IPS-15b (cell line): ENCODE data around the gene FRG2B.
"Not testable (repeated sequence)": the region's sequence is repeated elsewhere in the genome, so short reads cannot be mapped to it uniquely, and the experiment has no call there.

Source experiments
- H3K27me3 ChIP-seq: one replicate; pipeline ENCODE4 v1.6.1; 2013; ENCODE audit warnings: low read length; ENCODE audit not compliant: control insufficient read depth, insufficient read depth
- H3K36me3 ChIP-seq: one replicate; pipeline ENCODE4 v1.6.1; 2013; ENCODE audit warnings: low read length; ENCODE audit not compliant: control insufficient read depth, insufficient read depth
- H3K4me1 ChIP-seq: one replicate; pipeline ENCODE4 v1.6.1; 2013; ENCODE audit warnings: mild to moderate bottlenecking, low read length; ENCODE audit not compliant: control insufficient read depth, insufficient read depth
- H3K4me3 ChIP-seq: one replicate; pipeline ENCODE4 v1.5.1; 2013; ENCODE audit warnings: low read depth, low read length
- H3K9ac ChIP-seq: one replicate; pipeline ENCODE4 v1.6.1; 2013; ENCODE audit warnings: low read depth, mild to moderate bottlenecking, low read length
- H3K9me3 ChIP-seq: one replicate; pipeline ENCODE4 v1.6.1; 2013; ENCODE audit warnings: mild to moderate bottlenecking, low read length; ENCODE audit not compliant: control insufficient read depth, insufficient read depth

FRG2B gene

DNA sequence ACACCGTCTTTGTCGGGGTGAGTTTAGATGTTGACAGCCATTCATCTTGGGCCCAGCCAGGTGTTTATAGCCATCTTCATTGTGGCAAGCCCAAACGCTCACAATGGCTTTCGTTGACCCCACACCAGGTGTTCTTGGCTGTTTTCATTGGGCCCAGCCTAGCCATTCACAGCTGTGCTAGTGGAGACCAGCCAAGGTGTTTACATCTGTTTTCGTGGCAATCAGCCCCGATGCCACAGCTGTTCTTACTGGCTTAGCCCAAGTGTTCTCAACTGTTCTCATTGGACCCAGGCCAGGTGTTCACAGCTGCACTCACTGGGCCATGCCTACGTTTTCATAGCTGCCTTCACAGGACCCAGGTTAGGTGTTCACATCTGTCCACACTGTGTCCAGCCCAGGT, 7.7 kb downstream of the FRG2B start:
- peaks cover 44% of the 10 kb centered on the region for H3K9me3 ChIP-seq
- no peaks in the 10 kb centered on the region for H3K4me1 ChIP-seq
- H3K9ac ChIP-seq: no peak overlapping the region
- no peak overlapping the region for H3K4me3 ChIP-seq
- peaks cover 2% of the 10 kb centered on the region for H3K36me3 ChIP-seq
- H3K27me3 ChIP-seq: no peaks in the 10 kb centered on the region

DNA sequence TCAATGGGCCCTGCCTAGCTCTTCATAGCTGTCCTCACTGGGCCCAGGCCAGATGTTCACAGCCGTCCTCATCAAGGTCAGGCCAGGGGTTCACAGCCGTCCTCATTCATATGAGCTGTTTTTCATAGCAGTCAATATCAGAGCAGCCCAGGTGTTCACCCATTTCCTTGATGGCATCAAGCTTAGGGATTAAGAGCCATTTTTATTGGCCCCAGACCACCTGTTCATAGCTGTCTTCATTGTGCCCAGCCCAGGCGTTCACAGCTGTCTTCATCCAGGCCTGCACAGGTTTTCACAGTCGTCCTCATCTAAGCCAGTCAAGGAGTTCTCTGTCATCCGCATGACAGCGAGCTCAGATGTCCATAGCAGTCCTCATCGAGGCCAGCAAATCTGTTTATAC, 9.4 kb downstream of the FRG2B start:
- no peaks in the 10 kb centered on the region for H3K27me3 ChIP-seq
- H3K36me3 ChIP-seq: peaks cover 2% of the 10 kb centered on the region
- no peak overlapping the region for H3K4me3 ChIP-seq
- H3K9ac ChIP-seq: no peak overlapping the region
- peaks cover 48% of the 10 kb centered on the region for H3K9me3 ChIP-seq
- no peaks in the 10 kb centered on the region for H3K4me1 ChIP-seq

DNA sequence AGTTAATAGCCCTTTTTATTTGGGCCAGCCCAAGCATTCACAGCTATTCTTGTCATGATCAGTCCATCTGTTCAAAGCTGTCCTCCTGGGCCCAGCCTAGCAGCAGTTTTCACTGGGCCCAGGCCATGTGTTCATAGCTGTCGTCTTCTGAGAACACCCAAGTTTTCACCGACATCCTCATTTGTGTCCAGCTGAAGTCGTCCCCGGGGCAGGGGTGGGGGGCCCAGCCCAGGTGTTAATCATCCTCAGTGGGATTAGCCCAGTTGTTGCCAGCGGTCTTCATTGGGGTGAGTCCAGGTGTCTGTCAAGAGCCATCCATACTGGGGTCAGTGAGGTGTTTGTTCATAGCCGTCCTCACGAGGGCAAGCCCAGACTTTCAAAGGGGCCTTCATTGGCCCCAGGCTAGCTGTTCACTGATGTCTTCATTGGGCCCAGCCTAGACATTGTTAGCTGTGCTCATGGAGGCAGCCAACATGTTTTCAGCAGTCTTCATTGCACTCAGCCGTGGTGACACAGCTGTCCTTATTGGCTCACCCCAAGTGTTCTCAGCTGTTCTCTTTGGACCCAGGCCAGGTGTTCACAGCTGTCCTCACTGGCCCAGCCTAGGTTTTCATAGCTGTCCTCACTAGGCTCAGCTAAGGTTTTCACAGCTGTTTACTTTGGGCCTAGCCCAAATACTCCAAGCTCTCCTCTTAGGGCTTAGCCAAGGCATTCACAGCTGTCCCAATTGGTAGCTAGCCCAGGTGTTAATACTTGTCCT, 10.0 kb downstream of the FRG2B start:
- peaks cover 49% of the 10 kb centered on the region for H3K9me3 ChIP-seq
- peaks cover 2% of the 10 kb centered on the region for H3K36me3 ChIP-seq
- no peaks in the 10 kb centered on the region for H3K27me3 ChIP-seq
- H3K4me1 ChIP-seq: no peaks in the 10 kb centered on the region
- no peak overlapping the region for H3K4me3 ChIP-seq
- no peak overlapping the region for H3K9ac ChIP-seq

DNA sequence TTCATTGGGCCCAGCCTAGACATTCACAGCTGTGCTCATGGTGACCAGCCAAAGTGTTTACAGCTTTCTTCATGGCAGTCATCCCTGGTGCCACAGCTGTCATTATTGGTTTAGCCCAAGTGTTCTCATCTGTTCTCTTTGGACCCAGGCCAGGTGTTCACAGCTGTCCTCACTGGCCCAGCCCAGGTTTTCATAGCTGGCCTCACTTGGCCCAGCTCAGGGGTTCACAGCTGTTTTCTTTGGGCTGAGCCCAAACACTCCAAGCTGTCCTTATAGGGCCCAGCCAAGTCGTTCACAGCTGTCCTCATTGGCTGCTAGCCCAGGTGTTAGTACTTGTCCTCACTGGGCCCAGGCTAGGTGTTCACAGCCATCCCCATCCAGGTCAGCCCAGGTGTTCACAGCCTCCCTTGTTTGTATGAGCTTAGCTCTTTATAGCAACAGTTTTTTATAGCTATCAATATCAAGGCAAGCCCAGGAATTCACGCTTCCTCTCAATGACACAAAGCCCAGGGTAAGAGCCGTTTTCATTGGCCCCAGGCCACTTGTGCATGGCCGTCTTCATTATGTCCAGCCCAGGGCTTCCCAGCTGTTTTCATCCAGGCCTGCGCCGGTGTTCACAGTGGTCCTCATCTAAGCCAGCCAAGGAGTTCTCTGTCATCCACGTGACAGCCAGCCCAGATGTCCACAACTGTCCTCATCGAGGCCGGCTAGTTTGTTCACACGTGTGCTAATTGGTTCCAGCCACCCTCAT, 11.6 kb downstream of the FRG2B start:
- Histone ChIP-seq H3K36me3 (peaks cover 2% of the 10 kb centered on the region), H3K4me3 (no peak overlapping the region), H3K9ac (no peak overlapping the region), H3K4me1 (no peaks in the 10 kb centered on the region), H3K27me3 (no peaks in the 10 kb centered on the region), H3K9me3 (peaks cover 40% of the 10 kb centered on the region)

DNA sequence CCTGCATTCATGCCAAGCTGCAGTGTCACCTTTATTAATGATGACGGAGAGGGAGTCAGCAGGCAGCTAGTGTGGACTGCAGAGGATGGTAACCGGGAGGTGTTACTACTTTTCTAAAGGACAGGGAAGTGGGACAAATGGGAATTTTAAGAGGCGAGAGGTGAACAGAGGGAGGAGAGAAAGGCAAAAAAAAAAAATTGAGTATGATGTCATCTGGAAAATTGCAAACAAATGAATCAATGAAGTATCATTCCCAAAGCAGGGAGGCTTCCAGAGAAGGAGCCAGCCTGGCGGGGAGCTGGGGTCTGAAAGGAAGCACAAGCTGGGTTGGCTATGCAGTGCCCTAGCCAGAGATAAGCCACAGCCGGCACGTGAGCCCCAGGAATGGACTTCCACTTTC, 12.9 kb downstream of the FRG2B start:
- Histone ChIP-seq H3K4me3 (no peak overlapping the region), H3K9me3 (peaks cover 27% of the 10 kb centered on the region), H3K27me3 (no peaks in the 10 kb centered on the region), H3K4me1 (no peaks in the 10 kb centered on the region), H3K36me3 (no peaks in the 10 kb centered on the region), H3K9ac (no peak overlapping the region)

DNA sequence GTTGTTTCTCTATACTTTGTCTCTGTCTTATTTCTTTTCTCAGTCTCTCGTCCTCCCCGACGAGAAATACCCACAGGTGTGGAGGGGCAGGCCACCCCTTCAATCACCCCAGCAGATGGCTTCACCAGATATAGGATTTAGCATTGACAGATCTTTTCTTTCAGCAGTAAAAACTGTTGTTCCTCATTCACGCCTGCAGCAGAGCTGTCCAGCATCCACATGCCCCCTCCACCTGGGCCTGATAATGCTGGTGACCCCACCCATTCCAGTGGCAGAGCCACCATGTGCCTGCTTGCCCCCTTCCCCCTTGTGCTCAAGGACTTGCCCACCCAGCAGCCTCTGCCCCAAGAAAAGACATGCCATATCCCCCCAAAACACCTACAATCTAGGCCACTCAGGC, 15.5 kb downstream of the FRG2B start:
- Histone ChIP-seq H3K27me3 (no peaks in the 10 kb centered on the region), H3K9me3 (peaks cover 20% of the 10 kb centered on the region), H3K4me3 (no peak overlapping the region), H3K9ac (no peak overlapping the region), H3K36me3 (no peaks in the 10 kb centered on the region), H3K4me1 (no peaks in the 10 kb centered on the region)

DNA sequence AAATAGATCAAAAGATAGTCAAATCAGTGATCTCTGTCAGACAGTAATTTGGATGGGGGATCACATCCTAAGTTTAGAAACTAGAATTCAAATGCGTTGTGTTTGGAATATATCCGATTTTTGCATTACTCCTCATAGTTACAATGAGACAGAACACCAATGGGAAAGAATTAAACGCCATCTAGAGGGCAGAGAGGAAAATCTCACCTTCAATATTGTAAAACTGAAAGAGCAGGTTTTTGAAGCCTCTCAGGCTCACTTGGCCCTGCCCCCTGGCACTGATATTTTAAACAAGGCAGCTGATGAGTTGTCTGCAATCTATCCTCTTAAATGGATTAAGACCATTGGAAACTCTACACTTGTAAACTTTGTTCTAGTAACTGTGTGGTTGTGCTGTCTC, 17.7 kb downstream of the FRG2B start:
- H3K9ac ChIP-seq: no peak overlapping the region
- H3K9me3 ChIP-seq: peaks cover 17% of the 10 kb centered on the region
- H3K36me3 ChIP-seq: no peaks in the 10 kb centered on the region
- no peak overlapping the region for H3K4me3 ChIP-seq
- H3K27me3 ChIP-seq: no peaks in the 10 kb centered on the region
- H3K4me1 ChIP-seq: no peaks in the 10 kb centered on the region

DNA sequence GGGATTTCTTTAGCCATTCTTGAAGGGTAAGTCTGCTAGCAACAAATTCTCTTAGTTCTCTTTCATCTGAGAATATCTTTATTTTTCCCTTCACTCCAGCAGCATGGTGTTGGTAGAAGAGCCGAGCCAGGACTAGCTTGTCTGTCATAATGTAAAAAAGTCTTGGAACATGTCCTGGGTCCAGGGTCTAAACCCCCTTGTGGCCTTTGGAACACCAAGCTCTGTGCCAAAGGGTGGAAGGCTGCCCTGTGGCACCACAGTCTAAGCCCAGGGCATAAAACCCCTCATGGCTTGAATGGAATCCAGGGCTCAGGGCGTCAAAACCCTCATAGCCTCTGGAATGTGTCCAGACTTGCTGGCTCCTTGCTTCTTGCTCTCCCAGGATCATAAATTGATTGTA, 23.2 kb downstream of the FRG2B start:
- not testable (repeated sequence) for H3K4me3 ChIP-seq, H3K4me1 ChIP-seq, H3K36me3 ChIP-seq, H3K9ac ChIP-seq, H3K27me3 ChIP-seq
- peaks cover 28% of the 10 kb centered on the region for H3K9me3 ChIP-seq

DNA sequence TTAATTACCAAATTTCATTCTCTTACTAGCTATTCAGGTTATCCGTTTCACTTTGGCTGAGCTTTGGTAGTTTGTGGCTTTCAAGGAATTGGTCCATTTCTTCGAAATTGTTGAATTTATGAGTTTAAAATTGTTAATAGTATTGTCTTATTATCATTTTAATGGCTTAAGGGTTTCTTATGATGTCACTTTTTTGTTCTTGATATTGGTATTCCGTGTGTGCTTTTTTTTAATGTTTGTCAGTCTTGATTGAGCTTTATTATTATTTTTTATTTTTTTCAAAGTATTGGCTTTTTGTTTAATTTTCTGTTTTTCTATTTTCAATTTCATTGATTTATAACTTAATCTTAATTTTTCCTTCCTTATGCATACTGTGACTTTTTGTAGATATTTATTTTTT, 25.9 kb downstream of the FRG2B start:
- no peaks in the 10 kb centered on the region for H3K27me3 ChIP-seq
- no peaks in the 10 kb centered on the region for H3K36me3 ChIP-seq
- peaks cover 21% of the 10 kb centered on the region for H3K9me3 ChIP-seq
- no peaks in the 10 kb centered on the region for H3K4me1 ChIP-seq
- no peak overlapping the region for H3K4me3 ChIP-seq
- H3K9ac ChIP-seq: no peak overlapping the region

DNA sequence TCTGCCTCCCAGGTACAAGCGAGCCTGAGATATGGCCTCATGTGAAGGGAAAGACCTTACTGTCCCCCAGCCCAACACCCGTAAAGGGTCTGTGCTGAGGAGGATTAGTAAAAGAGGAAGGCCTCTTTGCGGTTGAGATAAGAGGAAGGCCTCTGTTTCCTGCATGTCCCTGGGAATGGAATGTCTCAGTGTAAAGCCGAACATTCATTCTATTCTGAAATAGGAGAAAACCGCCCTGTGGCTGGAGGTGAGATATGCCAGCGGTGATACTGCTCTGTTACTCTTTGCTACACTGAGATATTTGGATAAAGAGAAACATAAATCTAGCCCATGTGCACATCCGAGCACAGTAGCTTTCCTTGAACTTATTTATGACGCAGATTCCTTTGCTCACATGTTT, 26.7 kb downstream of the FRG2B start:
- not testable (repeated sequence) for H3K4me1 ChIP-seq, H3K9ac ChIP-seq, H3K4me3 ChIP-seq, H3K27me3 ChIP-seq, H3K36me3 ChIP-seq
- peaks cover 19% of the 10 kb centered on the region for H3K9me3 ChIP-seq

DNA sequence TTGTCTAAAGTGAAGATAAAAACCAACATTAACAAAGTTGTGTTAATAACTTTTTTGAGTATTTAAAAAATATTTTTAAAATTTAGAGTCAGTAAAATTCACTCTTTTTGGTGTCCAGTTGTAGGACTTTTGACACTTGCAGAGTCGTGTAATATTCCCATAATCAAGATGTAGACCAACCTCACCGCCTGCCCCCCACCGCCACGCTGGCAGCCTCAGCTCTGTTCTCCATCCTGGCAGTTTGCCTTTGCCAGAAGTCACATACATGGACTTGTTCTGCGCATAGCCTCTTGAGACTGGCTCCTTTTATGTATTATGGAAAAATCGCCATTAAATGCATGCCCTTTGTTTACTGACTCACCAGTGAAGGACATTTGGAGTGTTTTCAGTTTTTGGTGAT, 33.9 kb downstream of the FRG2B start:
- no peak overlapping the region for H3K9ac ChIP-seq
- H3K4me1 ChIP-seq: no peaks in the 10 kb centered on the region
- H3K9me3 ChIP-seq: peaks cover 21% of the 10 kb centered on the region
- no peak overlapping the region for H3K4me3 ChIP-seq
- H3K27me3 ChIP-seq: no peaks in the 10 kb centered on the region
- H3K36me3 ChIP-seq: no peaks in the 10 kb centered on the region

DNA sequence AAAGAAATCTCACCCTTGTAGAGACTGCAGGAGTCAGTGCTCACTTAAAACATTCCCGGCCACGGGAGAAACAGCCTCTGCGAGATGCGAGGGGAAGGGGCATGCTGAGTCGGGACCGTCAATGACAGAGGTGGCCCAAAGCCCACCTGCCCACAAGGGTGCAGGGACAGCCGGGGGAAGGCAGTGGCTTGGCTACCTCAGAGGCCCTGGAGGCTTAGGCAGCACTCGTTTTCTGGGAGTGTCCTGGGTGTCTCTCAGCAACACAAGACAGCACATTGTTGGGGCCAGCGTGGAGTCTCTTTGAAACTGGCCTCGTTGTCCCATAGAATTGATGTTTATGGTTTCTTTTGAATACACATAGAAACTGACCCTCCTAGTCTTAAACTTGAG, 35.6 kb downstream of the FRG2B start:
- Histone ChIP-seq H3K27me3 (no peaks in the 10 kb centered on the region), H3K36me3 (no peaks in the 10 kb centered on the region), H3K4me3 (no peak overlapping the region), H3K4me1 (no peaks in the 10 kb centered on the region), H3K9ac (no peak overlapping the region), H3K9me3 (peaks cover 21% of the 10 kb centered on the region)
